Epithelial cell of esophagus (primary cell): ENCODE data around the gene SNX33.
A peak's percentile ranks its signal among the peaks of the same experiment; 100 is the strongest.

Experiments used
- DNase-seq: peaks from one replicate; pipeline ENCODE4 v3.0.0; 2010; ENCODE audit warnings: low read depth
- H3K4me3 ChIP-seq: 2 replicates; pipeline ENCODE4 v1.5.1; 2011; ENCODE audit warnings: mild to moderate bottlenecking, low read length, control low read depth
- TF ChIP-seq, protein P1 (sequence below): IDR thresholded peaks from 2 replicates; pipeline ENCODE4 v1.5.1; 2011; ENCODE audit warnings: low read depth, mild to moderate bottlenecking, low read length, control low read depth, inconsistent platforms; ENCODE audit not compliant: insufficient read depth; ENCODE audit errors: missing control alignments

SNX33 gene, protein sequence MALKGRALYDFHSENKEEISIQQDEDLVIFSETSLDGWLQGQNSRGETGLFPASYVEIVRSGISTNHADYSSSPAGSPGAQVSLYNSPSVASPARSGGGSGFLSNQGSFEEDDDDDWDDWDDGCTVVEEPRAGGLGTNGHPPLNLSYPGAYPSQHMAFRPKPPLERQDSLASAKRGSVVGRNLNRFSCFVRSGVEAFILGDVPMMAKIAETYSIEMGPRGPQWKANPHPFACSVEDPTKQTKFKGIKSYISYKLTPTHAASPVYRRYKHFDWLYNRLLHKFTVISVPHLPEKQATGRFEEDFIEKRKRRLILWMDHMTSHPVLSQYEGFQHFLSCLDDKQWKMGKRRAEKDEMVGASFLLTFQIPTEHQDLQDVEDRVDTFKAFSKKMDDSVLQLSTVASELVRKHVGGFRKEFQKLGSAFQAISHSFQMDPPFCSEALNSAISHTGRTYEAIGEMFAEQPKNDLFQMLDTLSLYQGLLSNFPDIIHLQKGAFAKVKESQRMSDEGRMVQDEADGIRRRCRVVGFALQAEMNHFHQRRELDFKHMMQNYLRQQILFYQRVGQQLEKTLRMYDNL

DNA sequence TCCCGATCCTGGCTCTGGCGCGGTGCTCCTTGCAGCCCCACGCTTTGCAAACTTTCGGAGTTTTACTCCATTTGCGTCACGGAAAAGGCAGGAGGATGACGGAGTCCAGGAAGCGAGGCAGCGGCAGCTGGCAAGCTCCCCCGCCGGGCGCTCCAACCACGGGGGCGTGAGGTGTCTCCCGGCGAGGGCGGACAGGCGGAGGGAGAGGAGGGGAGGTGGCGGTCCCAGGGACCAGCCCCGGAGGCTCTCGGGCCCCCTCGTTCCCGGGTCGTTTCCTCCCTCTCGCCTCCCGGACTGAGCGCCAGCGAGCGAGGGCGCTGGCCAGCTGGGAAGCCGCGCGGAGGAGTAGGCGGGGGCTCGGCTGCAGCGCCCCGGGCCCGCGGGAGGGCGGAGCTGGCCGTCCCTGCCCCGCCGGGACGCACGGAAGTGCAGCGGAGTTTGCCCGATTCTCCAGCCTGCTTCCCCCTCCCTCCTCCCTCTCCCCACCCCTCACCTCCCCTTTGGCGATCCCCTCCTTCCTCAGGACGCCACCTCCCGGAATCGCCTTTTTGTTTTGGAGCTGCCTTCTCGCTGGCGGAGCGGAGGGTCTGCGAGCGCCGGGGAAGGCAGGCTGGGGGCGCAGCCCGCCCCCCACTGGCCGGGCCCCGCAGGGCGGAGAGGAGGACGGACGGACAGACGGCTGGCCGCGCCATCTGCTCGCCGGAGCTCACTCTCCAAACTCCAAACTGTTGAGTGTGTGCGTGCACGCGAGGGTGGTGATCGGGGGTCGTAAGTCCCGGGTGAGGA lies at the start of gene SNX33:
Gene SNX33 (plus strand): TSS at position 543 of the 786 bp plus-strand sequence. CDS start 1,191 bp downstream, outside the sequence.
- peak; percentile 88 for DNase-seq
- TF ChIP-seq, protein P1, sequence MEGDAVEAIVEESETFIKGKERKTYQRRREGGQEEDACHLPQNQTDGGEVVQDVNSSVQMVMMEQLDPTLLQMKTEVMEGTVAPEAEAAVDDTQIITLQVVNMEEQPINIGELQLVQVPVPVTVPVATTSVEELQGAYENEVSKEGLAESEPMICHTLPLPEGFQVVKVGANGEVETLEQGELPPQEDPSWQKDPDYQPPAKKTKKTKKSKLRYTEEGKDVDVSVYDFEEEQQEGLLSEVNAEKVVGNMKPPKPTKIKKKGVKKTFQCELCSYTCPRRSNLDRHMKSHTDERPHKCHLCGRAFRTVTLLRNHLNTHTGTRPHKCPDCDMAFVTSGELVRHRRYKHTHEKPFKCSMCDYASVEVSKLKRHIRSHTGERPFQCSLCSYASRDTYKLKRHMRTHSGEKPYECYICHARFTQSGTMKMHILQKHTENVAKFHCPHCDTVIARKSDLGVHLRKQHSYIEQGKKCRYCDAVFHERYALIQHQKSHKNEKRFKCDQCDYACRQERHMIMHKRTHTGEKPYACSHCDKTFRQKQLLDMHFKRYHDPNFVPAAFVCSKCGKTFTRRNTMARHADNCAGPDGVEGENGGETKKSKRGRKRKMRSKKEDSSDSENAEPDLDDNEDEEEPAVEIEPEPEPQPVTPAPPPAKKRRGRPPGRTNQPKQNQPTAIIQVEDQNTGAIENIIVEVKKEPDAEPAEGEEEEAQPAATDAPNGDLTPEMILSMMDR: peak; percentile 10
- peak within 1 kb of the TSS; percentile 78 for H3K4me3 ChIP-seq

GRCh38 chr15:75598361-75598760 lies 49.4 kb upstream of the SNX33 start:
- no peak overlapping the region for H3K4me3 ChIP-seq
- DNase-seq: no peak
- TF ChIP-seq, protein P1: no peak

GRCh38 chr15:75599401-75599800 lies 48.3 kb upstream of the SNX33 start:
- DNase-seq: no peak
- H3K4me3 ChIP-seq: no peak overlapping the region
- TF ChIP-seq, protein P1: no peak

GRCh38 chr15:75606026-75606425 lies 41.7 kb upstream of the SNX33 start:
- TF ChIP-seq, protein P1: no peak
- DNase-seq: no peak
- no peak overlapping the region for H3K4me3 ChIP-seq

DNA sequence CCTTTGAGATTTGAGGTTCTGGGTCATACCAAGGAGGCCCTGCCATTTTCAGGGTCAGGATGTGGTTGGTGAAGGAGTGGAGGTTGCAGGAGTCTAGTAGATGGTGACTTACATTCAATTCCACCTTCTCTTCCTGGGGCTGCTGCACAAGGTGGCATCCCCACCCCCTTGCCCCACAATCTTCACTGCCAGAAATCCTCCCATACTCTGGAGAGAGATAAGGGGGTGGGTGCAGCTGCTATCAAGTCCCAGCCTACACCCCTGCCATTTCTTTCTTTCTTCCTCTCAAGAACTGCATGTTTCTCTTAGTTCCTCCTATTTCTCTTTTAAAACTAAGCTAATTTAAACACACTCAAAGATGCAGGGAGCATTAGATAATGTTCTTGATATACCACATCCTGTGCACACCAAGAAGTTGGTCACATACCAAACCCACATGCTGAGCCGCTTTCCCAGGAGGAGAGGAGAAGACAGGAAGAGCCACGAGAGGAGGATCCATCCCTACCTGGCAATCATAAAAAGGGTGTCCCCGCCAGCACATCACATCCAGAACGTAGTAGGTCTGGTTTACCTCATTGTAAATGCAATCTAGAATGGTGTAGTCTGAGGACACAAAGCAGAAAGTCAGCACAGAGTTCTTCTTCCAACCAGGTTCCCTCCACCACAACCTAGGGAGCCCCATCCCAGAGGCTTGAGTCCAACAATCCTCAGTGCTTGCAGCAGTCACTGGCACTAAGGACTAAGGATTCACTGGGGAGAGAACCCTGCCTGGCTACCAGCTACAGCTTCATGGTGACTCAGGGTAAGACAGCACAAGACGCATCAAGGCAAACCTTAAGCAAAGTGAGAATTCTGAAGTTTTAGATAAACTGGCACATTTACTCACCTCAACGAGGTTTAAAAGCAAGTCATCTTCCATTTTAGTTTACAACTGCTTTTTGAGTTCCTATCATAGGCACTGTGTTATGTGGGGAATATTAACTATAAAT lies 40.7 kb upstream of the SNX33 start:
- DNase-seq: no peak
- no peak overlapping the region for H3K4me3 ChIP-seq
- TF ChIP-seq, protein P1: no peak

GRCh38 chr15:75616766-75617165 lies 30.9 kb upstream of the SNX33 start:
- TF ChIP-seq, protein P1: no peak
- DNase-seq: no peak
- H3K4me3 ChIP-seq: no peak overlapping the region
